WTC11 (cell line): Measurements from ENCODE around the gene CELF2. TPM values are rescaled to one million over a fixed set of nuclear protein-coding genes. Genes with fewer than 3 reads are reported as not detected.

Experiments
- ATAC-seq: fragments of 200-7000 bp; cut with Tn5 transposase; 2 replicates; pipeline ENCODE4 v1.10.0; 2021; ENCODE audit warnings: mild to moderate bottlenecking, moderate library complexity
- CTCF ChIA-PET: fragments of 300-600 bp; sonication (Branson Sonifier 250); formaldehyde crosslinking; loops from one replicate; lab custom pipeline; 2021; ENCODE audit warnings: antibody characterized with exemption; lab: Charles Lee
- POLR2A ChIA-PET: fragments of 350-600 bp; sonication (Branson Sonifier 250); formaldehyde crosslinking; loops from one replicate; lab custom pipeline; 2021; ENCODE audit warnings: antibody characterized with exemption; lab: Charles Lee
- DNase-seq: peaks from one replicate; pipeline ENCODE4 v3.0.0; 2021; ENCODE audit warnings: low spot score
- H3K27ac Mint-ChIP-seq: 2 replicates; pipeline ENCODE4 v1.8.0; 2021; ENCODE audit warnings: mixed read lengths
- H3K27me3 Mint-ChIP-seq: 2 replicates; pipeline ENCODE4 v1.8.0; 2021; ENCODE audit warnings: low read depth, mild to moderate bottlenecking, moderate library complexity, mixed read lengths
- H3K36me3 Mint-ChIP-seq: 2 replicates; pipeline ENCODE4 v1.8.0; 2021; ENCODE audit warnings: mixed read lengths
- H3K4me1 Mint-ChIP-seq: 2 replicates; pipeline ENCODE4 v1.8.0; 2022; ENCODE audit warnings: mixed read lengths
- H3K4me3 Mint-ChIP-seq: 2 replicates; pipeline ENCODE4 v1.8.0; 2021; ENCODE audit warnings: mild to moderate bottlenecking, moderate library complexity, mixed read lengths
- H3K9me3 Mint-ChIP-seq: 2 replicates; pipeline ENCODE4 v1.8.0; 2021; ENCODE audit warnings: mixed read lengths
- AFF4 ChIP-seq: sonication (generic); formaldehyde crosslinking; IDR thresholded peaks from 2 replicates; pipeline ENCODE4 v1.8.1; 2023; ENCODE audit warnings: mild to moderate bottlenecking, missing genetic modification reagents, borderline replicate concordance
- ETV6 ChIP-seq: sonication (generic); formaldehyde crosslinking; IDR thresholded peaks from 2 replicates; pipeline ENCODE4 v1.8.1; 2022; ENCODE audit warnings: mild to moderate bottlenecking, missing genetic modification reagents
- GABPB1 ChIP-seq: sonication (generic); formaldehyde crosslinking; IDR thresholded peaks from 2 replicates; pipeline ENCODE4 v1.8.1; 2023; ENCODE audit warnings: mild to moderate bottlenecking, missing genetic modification reagents
- GRHL2 ChIP-seq: fragments of 250-450 bp; sonication (Bioruptor Pico); IDR thresholded peaks from 2 replicates; pipeline ENCODE4 v1.8.0; 2022; ENCODE audit warnings: mild to moderate bottlenecking, moderate library complexity; ENCODE audit not compliant: insufficient replicate concordance, severe bottlenecking
- JUN ChIP-seq: sonication (generic); formaldehyde crosslinking; IDR thresholded peaks from 2 replicates; pipeline ENCODE4 v1.8.0; 2023; ENCODE audit warnings: mild to moderate bottlenecking, missing genetic modification reagents
- MAX ChIP-seq: sonication (generic); formaldehyde crosslinking; IDR thresholded peaks from 2 replicates; pipeline ENCODE4 v1.8.0; 2022; ENCODE audit warnings: mild to moderate bottlenecking, missing genetic modification reagents
- NFATC4 ChIP-seq: fragments of 250-450 bp; sonication (Bioruptor Pico); IDR thresholded peaks from 2 replicates; pipeline ENCODE4 v1.9.0; 2021; ENCODE audit warnings: mild to moderate bottlenecking
- TEAD4 ChIP-seq: sonication (generic); formaldehyde crosslinking; IDR thresholded peaks from 2 replicates; pipeline ENCODE4 v1.8.0; 2022; ENCODE audit warnings: mild to moderate bottlenecking, missing genetic modification reagents
- ZNF121 ChIP-seq: sonication (generic); formaldehyde crosslinking; IDR thresholded peaks from 2 replicates; pipeline ENCODE4 v1.8.0; 2023; ENCODE audit warnings: missing genetic modification reagents
- ZNF263 ChIP-seq: sonication (generic); formaldehyde crosslinking; IDR thresholded peaks from 2 replicates; pipeline ENCODE4 v1.8.1; 2022; ENCODE audit warnings: low read depth, mild to moderate bottlenecking, moderate library complexity, missing genetic modification reagents
- ZNF396 ChIP-seq: fragments of 250-450 bp; sonication (Bioruptor Pico); IDR thresholded peaks from 2 replicates; pipeline ENCODE4 v1.8.0; 2021; ENCODE audit warnings: mild to moderate bottlenecking, moderate library complexity, borderline replicate concordance
- ZNF423 ChIP-seq: fragments of 250-450 bp; sonication (Bioruptor Pico); IDR thresholded peaks from 2 replicates; pipeline ENCODE4 v2.1.2; 2022; ENCODE audit warnings: mild to moderate bottlenecking, moderate library complexity
- total RNA-seq: library from RNA; stranded (reverse); gene quantifications from 3 replicates; pipeline ENCODE4 v1.2.3, GENCODE V29; 2021
- TF ChIP-seq, protein P1 (sequence below): sonication (generic); formaldehyde crosslinking; conservative IDR thresholded peaks from 2 replicates; pipeline ENCODE4 v1.8.1; 2023; ENCODE audit warnings: mild to moderate bottlenecking, low read depth, missing genetic modification reagents, moderate library complexity
- TF ChIP-seq, protein P2 (sequence below): sonication (generic); formaldehyde crosslinking; IDR thresholded peaks from 2 replicates; pipeline ENCODE4 v1.8.1; 2023; ENCODE audit warnings: mild to moderate bottlenecking, missing genetic modification reagents, moderate library complexity
- TF ChIP-seq, protein P3 (sequence below): sonication (generic); formaldehyde crosslinking; IDR thresholded peaks from 2 replicates; pipeline ENCODE4 v1.8.1; 2023; ENCODE audit warnings: mild to moderate bottlenecking, missing genetic modification reagents, moderate library complexity
- TF ChIP-seq, protein P4 (sequence below): sonication (generic); formaldehyde crosslinking; IDR thresholded peaks from 2 replicates; pipeline ENCODE4 v1.8.0; 2022; ENCODE audit warnings: mild to moderate bottlenecking, missing genetic modification reagents
- TF ChIP-seq, protein P5 (sequence below): fragments of 200-600 bp; IDR thresholded peaks from 2 replicates; pipeline ENCODE4 v1.8.0; 2022; ENCODE audit warnings: antibody characterized with exemption
- TF ChIP-seq, protein P6 (sequence below): fragments of 250-450 bp; sonication (Bioruptor Pico); IDR thresholded peaks from 2 replicates; pipeline ENCODE4 v2.1.2; 2022; ENCODE audit warnings: mild to moderate bottlenecking, moderate library complexity

Gene CELF2
- total RNA-seq, 1 experiment from 2014 or later: 24.6 TPM

DNA sequence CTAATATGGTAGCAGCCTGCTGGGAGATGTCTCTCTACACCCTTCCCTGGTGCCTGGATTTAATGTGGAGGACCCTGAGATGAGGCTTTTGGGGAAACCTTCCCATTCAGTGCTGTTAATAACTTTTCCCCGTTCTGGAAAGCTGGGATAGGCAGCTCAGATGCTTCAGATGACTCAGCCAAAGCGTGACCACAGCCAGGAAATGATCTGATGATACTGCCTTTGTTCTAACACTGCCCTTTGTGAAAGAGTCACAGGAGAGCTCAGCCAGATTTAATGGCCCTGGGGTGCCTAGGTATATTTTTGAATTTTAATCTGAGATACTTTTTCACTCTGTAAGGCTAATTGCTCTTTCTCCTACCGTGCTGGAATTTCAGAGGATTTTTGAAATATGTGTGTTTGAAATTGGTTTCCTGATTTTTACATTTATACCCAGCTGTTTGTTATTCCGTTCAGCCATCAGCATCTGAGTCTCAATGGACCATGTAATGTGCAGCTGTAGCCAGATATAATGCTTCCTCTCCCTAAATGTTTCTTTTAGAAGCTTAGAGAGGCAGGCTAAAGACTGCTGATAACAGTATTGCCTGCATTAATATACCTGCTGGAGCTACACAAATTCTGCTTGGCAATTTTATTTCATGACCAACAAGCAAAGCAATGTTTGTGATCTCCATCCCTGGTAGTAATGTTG is 17.8 kb downstream of the CELF2 start:
- no peak for TF ChIP-seq ZNF263
- TF ChIP-seq, protein P1, sequence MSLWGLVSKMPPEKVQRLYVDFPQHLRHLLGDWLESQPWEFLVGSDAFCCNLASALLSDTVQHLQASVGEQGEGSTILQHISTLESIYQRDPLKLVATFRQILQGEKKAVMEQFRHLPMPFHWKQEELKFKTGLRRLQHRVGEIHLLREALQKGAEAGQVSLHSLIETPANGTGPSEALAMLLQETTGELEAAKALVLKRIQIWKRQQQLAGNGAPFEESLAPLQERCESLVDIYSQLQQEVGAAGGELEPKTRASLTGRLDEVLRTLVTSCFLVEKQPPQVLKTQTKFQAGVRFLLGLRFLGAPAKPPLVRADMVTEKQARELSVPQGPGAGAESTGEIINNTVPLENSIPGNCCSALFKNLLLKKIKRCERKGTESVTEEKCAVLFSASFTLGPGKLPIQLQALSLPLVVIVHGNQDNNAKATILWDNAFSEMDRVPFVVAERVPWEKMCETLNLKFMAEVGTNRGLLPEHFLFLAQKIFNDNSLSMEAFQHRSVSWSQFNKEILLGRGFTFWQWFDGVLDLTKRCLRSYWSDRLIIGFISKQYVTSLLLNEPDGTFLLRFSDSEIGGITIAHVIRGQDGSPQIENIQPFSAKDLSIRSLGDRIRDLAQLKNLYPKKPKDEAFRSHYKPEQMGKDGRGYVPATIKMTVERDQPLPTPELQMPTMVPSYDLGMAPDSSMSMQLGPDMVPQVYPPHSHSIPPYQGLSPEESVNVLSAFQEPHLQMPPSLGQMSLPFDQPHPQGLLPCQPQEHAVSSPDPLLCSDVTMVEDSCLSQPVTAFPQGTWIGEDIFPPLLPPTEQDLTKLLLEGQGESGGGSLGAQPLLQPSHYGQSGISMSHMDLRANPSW (CRISPR knock-in tag): no peak
- TF ChIP-seq ZNF423 (CRISPR knock-in tag): peak; percentile 73
- TF ChIP-seq, protein P2, sequence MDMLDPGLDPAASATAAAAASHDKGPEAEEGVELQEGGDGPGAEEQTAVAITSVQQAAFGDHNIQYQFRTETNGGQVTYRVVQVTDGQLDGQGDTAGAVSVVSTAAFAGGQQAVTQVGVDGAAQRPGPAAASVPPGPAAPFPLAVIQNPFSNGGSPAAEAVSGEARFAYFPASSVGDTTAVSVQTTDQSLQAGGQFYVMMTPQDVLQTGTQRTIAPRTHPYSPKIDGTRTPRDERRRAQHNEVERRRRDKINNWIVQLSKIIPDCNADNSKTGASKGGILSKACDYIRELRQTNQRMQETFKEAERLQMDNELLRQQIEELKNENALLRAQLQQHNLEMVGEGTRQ: no peak
- TF ChIP-seq ZNF396 (CRISPR knock-in tag): no peak
- TF ChIP-seq MAX: no peak
- TF ChIP-seq, protein P3, sequence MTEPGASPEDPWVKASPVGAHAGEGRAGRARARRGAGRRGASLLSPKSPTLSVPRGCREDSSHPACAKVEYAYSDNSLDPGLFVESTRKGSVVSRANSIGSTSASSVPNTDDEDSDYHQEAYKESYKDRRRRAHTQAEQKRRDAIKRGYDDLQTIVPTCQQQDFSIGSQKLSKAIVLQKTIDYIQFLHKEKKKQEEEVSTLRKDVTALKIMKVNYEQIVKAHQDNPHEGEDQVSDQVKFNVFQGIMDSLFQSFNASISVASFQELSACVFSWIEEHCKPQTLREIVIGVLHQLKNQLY (CRISPR knock-in tag): no peak
- ATAC-seq: peak; percentile 80
- no peak for DNase-seq
- Mint-ChIP-seq H3K27me3 (no peaks in the 10 kb centered on the region), H3K4me1 (peaks cover 58% of the 10 kb centered on the region), H3K36me3 (no peaks in the 10 kb centered on the region), H3K27ac (peak overlapping the region; percentile 43), H3K4me3 (peak overlapping the region; percentile 5; the same call in 1 of the 2 replicates), H3K9me3 (no peaks in the 10 kb centered on the region)
- POLR2A ChIA-PET: interaction anchor here (1.0 kb wide), 1 partner anchor 18 kb away, joined by 4 read pairs; the partner anchor contains the start of gene CELF2
- CTCF ChIA-PET: interaction anchor here (0.7 to 2.7 kb wide), 15 partner anchors 9 to 1693 kb away, joined by 3 to 13 read pairs (median 4); partner anchors contain the start of gene CELF2

DNA sequence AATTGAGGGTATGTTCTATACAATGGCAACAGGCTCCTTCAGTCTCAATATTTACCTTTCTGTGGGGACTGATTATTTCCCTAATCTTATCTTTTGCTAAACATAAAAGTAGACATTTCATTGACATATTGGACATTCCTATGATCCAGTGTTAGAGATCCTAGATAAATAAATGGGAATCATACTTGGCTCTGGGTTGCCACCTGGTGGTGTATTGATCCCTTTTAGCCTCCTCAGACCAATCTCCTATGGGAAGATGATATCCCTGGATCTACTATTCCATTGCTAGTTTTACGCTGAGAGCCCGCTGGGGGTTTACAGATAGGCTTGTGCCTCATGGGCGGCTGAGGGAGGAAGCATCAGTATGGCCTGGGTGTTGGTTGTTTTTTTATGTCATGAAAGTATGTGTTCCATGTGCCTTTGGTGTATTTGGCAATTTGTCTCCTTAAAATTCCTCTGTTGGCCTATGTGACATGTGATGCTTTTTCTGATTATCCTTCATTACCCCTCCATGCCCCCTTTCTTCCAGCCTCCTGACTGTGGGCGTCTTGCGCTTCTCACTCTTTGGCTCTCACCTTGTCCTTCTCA is 18.8 kb downstream of the CELF2 start:
- Mint-ChIP-seq H3K27ac (peak overlapping the region; percentile 5; the same call in 1 of the 2 replicates), H3K4me3 (no peak overlapping the region), H3K27me3 (no peaks in the 10 kb centered on the region), H3K4me1 (peaks cover 50% of the 10 kb centered on the region), H3K9me3 (no peaks in the 10 kb centered on the region), H3K36me3 (no peaks in the 10 kb centered on the region)
- ATAC-seq: peak; percentile 82
- POLR2A ChIA-PET: no interaction called here
- CTCF ChIA-PET: interaction anchor here (0.7 to 2.7 kb wide), 13 partner anchors 14 to 1694 kb away, joined by 3 to 13 read pairs (median 3); partner anchors contain the start of gene CELF2
- peak; percentile 42 for DNase-seq
- TF ChIP-seq, protein P4, sequence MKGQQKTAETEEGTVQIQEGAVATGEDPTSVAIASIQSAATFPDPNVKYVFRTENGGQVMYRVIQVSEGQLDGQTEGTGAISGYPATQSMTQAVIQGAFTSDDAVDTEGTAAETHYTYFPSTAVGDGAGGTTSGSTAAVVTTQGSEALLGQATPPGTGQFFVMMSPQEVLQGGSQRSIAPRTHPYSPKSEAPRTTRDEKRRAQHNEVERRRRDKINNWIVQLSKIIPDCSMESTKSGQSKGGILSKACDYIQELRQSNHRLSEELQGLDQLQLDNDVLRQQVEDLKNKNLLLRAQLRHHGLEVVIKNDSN (CRISPR knock-in tag): no peak
- TF ChIP-seq, protein P5, sequence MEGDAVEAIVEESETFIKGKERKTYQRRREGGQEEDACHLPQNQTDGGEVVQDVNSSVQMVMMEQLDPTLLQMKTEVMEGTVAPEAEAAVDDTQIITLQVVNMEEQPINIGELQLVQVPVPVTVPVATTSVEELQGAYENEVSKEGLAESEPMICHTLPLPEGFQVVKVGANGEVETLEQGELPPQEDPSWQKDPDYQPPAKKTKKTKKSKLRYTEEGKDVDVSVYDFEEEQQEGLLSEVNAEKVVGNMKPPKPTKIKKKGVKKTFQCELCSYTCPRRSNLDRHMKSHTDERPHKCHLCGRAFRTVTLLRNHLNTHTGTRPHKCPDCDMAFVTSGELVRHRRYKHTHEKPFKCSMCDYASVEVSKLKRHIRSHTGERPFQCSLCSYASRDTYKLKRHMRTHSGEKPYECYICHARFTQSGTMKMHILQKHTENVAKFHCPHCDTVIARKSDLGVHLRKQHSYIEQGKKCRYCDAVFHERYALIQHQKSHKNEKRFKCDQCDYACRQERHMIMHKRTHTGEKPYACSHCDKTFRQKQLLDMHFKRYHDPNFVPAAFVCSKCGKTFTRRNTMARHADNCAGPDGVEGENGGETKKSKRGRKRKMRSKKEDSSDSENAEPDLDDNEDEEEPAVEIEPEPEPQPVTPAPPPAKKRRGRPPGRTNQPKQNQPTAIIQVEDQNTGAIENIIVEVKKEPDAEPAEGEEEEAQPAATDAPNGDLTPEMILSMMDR: peak; percentile 45

GRCh38 chr10:11037991-11038390 is 20.3 kb downstream of the CELF2 start:
- no peak for DNase-seq
- ChIA-PET CTCF (interaction anchor here (1.0 to 1.9 kb wide), 2 partner anchors 11 to 232 kb away, joined by 4 read pairs; no protein-coding TSS in a partner anchor), POLR2A (no interaction called here)
- Mint-ChIP-seq H3K9me3 (no peaks in the 10 kb centered on the region), H3K27me3 (no peaks in the 10 kb centered on the region), H3K4me3 (no peak overlapping the region), H3K27ac (no peak overlapping the region), H3K4me1 (peaks cover 44% of the 10 kb centered on the region), H3K36me3 (no peaks in the 10 kb centered on the region)
- no peak for ATAC-seq
- TF ChIP-seq NFATC4 (CRISPR knock-in tag) (no peak), ZNF121 (CRISPR knock-in tag) (no peak), GABPB1 (CRISPR knock-in tag) (no peak), GRHL2 (CRISPR knock-in tag) (no peak), ETV6 (CRISPR knock-in tag) (no peak), AFF4 (CRISPR knock-in tag) (no peak), JUN (CRISPR knock-in tag) (no peak), TEAD4 (CRISPR knock-in tag) (no peak)
- TF ChIP-seq, protein P6, sequence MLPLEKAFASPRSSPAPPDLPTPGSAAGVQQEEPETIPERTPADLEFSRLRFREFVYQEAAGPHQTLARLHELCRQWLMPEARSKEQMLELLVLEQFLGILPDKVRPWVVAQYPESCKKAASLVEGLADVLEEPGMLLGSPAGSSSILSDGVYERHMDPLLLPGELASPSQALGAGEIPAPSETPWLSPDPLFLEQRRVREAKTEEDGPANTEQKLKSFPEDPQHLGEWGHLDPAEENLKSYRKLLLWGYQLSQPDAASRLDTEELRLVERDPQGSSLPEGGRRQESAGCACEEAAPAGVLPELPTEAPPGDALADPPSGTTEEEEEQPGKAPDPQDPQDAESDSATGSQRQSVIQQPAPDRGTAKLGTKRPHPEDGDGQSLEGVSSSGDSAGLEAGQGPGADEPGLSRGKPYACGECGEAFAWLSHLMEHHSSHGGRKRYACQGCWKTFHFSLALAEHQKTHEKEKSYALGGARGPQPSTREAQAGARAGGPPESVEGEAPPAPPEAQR: no peak
